Heart left ventricle (tissue), 16 donors: Measurements from ENCODE around the gene KITLG. TPM values are rescaled to one million over a fixed set of nuclear protein-coding genes. Genes with fewer than 3 reads are reported as not detected.

ENCODE experiments used
- ATAC-seq, 4 donors: fragments of 200-7000 bp; cut with Tn5 transposase; one replicate each; pipeline ENCODE4 v1.9.1; 2020 to 2022; ENCODE audit warnings: moderate library complexity in 4 of 4, mild to moderate bottlenecking in 3 of 4, moderate number of reproducible peaks in 1 of 4
- DNase-seq, 5 donors: peaks; one replicate each; pipeline ENCODE4 v3.0.0-alpha.2; 2020
- H3K27ac ChIP-seq, 12 donors: fragments of 200-600 bp; sonication (generic) in 4 of 12; one replicate each; pipeline versions ENCODE4 v1.5.0 to v1.8.0; 2016 to 2022; ENCODE audit warnings: mild to moderate bottlenecking in 2 of 12
- H3K27me3 ChIP-seq, 9 donors: fragments of 200-600 bp; sonication (generic) in 2 of 9; one replicate each; pipeline versions ENCODE4 v1.5.1 to v1.8.0; 2016 to 2022; ENCODE audit warnings: mild to moderate bottlenecking in 3 of 9
- H3K36me3 ChIP-seq, 9 donors: fragments of 200-600 bp; sonication (generic) in 2 of 9; one replicate each; pipeline versions ENCODE4 v1.5.0 to v1.8.0; 2018 to 2022; ENCODE audit warnings: mild to moderate bottlenecking in 2 of 9
- H3K4me1 ChIP-seq, 12 donors: fragments of 200-600 bp; sonication (generic) in 4 of 12; one replicate each; pipeline versions ENCODE4 v1.5.0 to v1.8.0; 2016 to 2022; ENCODE audit warnings: mild to moderate bottlenecking in 3 of 12
- H3K4me3 ChIP-seq, 12 donors: fragments of 200-600 bp; sonication (generic) in 4 of 12; one replicate each; pipeline versions ENCODE4 v1.5.0 to v1.8.0; 2017 to 2022; ENCODE audit warnings: mild to moderate bottlenecking in 9 of 12, moderate library complexity in 4 of 12
- H3K9me3 ChIP-seq, 12 donors: fragments of 200-600 bp; sonication (generic) in 4 of 12; one replicate each; pipeline versions ENCODE4 v1.5.0 to v1.8.0; 2016 to 2022; ENCODE audit warnings: mild to moderate bottlenecking in 1 of 12
- POLR2A ChIP-seq, 2 donors: fragments of 450-650 bp; IDR thresholded peaks; one replicate each; pipeline ENCODE4 v1.6.1; 2017; ENCODE audit warnings: antibody characterized with exemption in 2 of 2, mild to moderate bottlenecking in 2 of 2, moderate library complexity in 2 of 2
- WGBS, 4 donors: extraction: QIAGEN DNeasy Blood & Tissue Kit in 2 of 4; methylation state at CpG; one replicate each; pipeline versions ENCODE4 v1.1.5 to v1.1.7; 2013 to 2018; 5-methylcytosine and 5-hydroxymethylcytosine counted together
- intact Hi-C, 10 donors: fragments of 100-400 bp; cut with DNase I; formaldehyde crosslinking; loops; one replicate each; pipeline versions ENCODE4 v1.11.1 to v1.14.2; 2022
- polyA plus RNA-seq, 2 donors: library from polyadenylated mRNA; stranded (reverse); fragments of 200-250 nt; gene quantifications; one replicate each; pipeline ENCODE4 v1.2.3, GENCODE V29; 2013
- total RNA-seq, 9 donors: library from RNA; depleted of rRNA in 2 of 9; stranded (reverse); fragments of >200 nt in 2 of 9; fragmentation: NEBNext Ultra II Directional in 3 of 9; extraction: Animal tissue kit (Norgen Biotek cat#: 25700) in 3 of 9; gene quantifications; one replicate each; pipeline versions ENCODE4 v1.1.0 to v1.2.4, GENCODE V29; 2016 to 2023
- TF ChIP-seq, protein P1 (sequence below), 12 donors: fragments of 200-600 bp; sonication (generic) in 4 of 12; IDR thresholded peaks; one replicate each; pipeline versions ENCODE4 v1.5.0 to v1.8.0; 2018 to 2022; ENCODE audit warnings: antibody characterized with exemption in 12 of 12, mild to moderate bottlenecking in 5 of 12
- donor health status: ischemic (EF 13 %, LVEDD 7.1; RV severe dilation, severe dysfunction).
- donor health status: healthy with polysubstance abuse.
- donor health status: DM: no; HTN: yes; CAD: no.
- donor health status: DM: no; HTN: no; CAD: no.
- donor health status: ischemic (EF 25% LVEDD 6.9; RV normal size, moderate dysfunction).
- donor health status: ischemic (EF 25% LVEDD 5.7; RV mildly dilated, moderate dysfunction).
- donor health status: healthy.
- donor health status: DM: yes; HTN: yes; CAD: no.
- donor health status: ischemic (EF 35%, LVEDD 5.7; RV mildly dilated, moderate dysfunction).
- donor health status: nonischemic (EF 11% LVEDD 7.7; RV severe dilation, severe dysfunction).
- donor health status: DM: yes; HTN: yes; CAD: no.
- donor health status: PGD.
- donor health status: ischemic (EF 29% LVEDD 5.4; RV normal size, mild dysfunction).
- donor health status: nonischemic (EF 23%, LVEDD 6.1; RV moderate dilation, normal function).

Gene KITLG
- total and polyA plus RNA-seq, 11 donors, result 3.1 to 15.3 (median 9.3) TPM

DNA sequence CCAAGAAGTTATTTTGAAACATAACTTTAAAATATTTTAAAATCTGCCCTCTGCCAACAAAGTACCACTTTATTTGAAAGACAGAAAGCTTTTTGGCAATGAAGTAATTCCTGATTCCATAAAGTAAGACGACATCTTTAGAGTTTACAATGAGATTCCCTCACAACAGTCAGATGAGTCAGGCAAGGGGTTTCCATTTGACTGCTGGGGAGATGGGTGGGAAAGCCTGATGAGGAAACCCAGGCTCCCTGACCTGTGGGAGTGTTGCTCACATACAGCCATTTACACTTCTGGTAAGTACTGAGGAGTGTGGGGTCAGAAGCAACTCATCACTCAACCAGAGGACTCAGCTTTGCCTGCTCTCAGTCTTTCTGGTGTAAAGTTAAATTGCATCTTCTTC, 10.2 kb downstream of the KITLG start:
- ATAC-seq (no peak), DNase-seq (no peak)
- no peak overlapping the region for H3K4me3 ChIP-seq
- peaks cover 0 to 3% (median 0%) of the 10 kb centered on the region in 9 donors for H3K27me3 ChIP-seq
- no peaks in the 10 kb centered on the region for H3K36me3 ChIP-seq
- H3K27ac ChIP-seq, result peak overlapping the region in 1 of 12 donors; percentile 21
- intact Hi-C loops, result loop anchor here in 2 of 10 donors (10.0 kb wide), 1 partner anchor 425 kb away; the partner anchor contains the start of genes CEP290 (in 2 of the 2) and TMTC3 (in 2 of the 2)
- H3K4me1 ChIP-seq, result peaks cover 0 to 72% (median 19%) of the 10 kb centered on the region in 12 donors
- no peak for TF ChIP-seq POLR2A (IDR thresholded peaks at IDR 0.05)
- H3K9me3 ChIP-seq, result no peaks in the 10 kb centered on the region
- WGBS, 4 donors, result 43 to 60% (median 52%) methylated on average over 1 of the region's 1 CpG

DNA sequence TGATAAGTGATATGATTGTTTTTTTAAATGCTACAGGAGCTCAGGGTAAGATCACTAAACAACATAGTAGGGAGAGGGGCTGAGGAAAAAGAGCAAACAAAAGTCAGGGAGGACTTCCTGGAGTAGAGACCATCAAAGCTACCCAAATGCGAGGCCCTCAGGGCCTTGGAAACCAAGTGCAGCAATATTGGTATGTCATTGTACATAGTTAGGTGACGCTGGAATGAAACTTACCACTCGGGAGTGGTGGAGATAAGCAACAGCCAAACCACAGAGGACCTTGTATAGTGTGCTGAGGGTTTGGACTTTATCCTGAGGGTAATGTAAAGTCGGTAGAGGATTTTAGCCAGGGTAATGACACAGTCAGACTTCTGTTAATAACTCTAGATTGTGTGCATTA, 13.8 kb downstream of the KITLG start:
- intact Hi-C loops, result no loop called here
- ATAC-seq (no peak), DNase-seq (no peak)
- Histone ChIP-seq H3K4me1 (peaks cover 0 to 44% (median 4%) of the 10 kb centered on the region in 12 donors), H3K36me3 (no peaks in the 10 kb centered on the region), H3K9me3 (no peaks in the 10 kb centered on the region), H3K4me3 (no peak overlapping the region), H3K27me3 (no peaks in the 10 kb centered on the region), H3K27ac (peak overlapping the region in 1 of 12 donors; percentile 33)
- TF ChIP-seq, protein P1, sequence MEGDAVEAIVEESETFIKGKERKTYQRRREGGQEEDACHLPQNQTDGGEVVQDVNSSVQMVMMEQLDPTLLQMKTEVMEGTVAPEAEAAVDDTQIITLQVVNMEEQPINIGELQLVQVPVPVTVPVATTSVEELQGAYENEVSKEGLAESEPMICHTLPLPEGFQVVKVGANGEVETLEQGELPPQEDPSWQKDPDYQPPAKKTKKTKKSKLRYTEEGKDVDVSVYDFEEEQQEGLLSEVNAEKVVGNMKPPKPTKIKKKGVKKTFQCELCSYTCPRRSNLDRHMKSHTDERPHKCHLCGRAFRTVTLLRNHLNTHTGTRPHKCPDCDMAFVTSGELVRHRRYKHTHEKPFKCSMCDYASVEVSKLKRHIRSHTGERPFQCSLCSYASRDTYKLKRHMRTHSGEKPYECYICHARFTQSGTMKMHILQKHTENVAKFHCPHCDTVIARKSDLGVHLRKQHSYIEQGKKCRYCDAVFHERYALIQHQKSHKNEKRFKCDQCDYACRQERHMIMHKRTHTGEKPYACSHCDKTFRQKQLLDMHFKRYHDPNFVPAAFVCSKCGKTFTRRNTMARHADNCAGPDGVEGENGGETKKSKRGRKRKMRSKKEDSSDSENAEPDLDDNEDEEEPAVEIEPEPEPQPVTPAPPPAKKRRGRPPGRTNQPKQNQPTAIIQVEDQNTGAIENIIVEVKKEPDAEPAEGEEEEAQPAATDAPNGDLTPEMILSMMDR (IDR thresholded peaks at IDR 0.05), result no peak
- TF ChIP-seq POLR2A (IDR thresholded peaks at IDR 0.05), result no peak
- WGBS, 4 donors, result 43 to 49% (median 47%) methylated on average over 4 of the region's 4 CpGs

DNA sequence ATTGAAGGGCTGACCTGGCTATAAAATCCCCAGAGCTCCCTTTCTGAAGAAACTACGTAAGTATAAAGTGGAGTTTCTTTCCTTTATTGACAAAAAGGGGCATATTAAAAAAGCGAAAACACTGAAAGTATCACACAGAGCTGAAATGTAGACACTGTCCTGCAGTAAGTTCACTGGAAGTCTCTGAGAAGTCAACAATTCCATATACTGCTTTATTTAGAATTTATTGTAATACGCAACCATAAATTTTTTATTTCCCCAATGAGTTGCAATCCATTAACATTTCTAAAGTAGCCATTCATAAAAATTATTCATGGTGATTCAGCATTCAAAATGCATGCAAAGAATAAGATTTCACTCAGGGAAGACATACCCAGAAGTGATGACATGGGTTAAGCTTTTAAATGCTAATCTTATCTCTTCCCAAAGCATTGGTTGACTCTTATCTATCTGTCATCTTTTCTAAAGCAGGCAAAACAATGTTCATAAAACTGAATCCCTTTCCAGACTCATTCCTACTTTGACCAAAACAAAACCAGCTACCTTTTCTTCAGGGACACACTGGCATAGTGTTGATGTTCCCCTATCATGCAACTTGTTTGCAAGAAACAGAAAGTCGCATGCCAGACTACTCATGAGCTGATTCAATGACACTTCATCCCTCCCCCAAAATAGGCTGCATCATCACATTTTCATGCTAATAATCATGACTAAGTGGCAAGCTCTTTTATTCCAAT, 17.3 kb downstream of the KITLG start:
- Histone ChIP-seq H3K36me3 (no peaks in the 10 kb centered on the region), H3K4me1 (peaks cover 0 to 27% (median 0%) of the 10 kb centered on the region in 12 donors), H3K27ac (no peak overlapping the region), H3K27me3 (no peaks in the 10 kb centered on the region), H3K9me3 (no peaks in the 10 kb centered on the region), H3K4me3 (no peak overlapping the region)
- ATAC-seq (no peak), DNase-seq (no peak)
- intact Hi-C loops, result no loop called here
- no peak for TF ChIP-seq POLR2A (IDR thresholded peaks at IDR 0.05)
- TF ChIP-seq, protein P1 (IDR thresholded peaks at IDR 0.05), result no peak
- 92 to 95% (median 93%) methylated on average over 4 of the region's 4 CpGs for WGBS, 4 donors

DNA sequence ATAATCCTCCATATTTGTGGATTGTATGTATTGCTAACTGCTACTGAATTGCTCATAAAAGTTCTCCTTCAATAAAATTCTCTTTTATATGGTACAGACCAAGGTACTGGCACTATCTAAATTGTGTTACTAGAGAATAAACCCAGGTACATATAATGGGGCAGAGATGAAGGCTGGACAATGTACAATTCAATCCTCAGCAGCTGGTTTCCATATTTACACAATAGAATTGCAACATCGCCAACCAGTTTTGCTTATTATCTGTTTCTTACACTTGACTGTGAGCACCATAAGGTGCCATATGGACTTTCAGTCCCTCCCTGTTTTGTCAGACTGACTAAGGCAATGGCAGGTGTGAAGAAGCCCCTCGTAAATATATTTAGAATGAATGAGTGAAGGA, 18.1 kb downstream of the KITLG start:
- ATAC-seq, result no peak
- Histone ChIP-seq H3K36me3 (no peaks in the 10 kb centered on the region), H3K4me3 (no peak overlapping the region), H3K27ac (no peak overlapping the region), H3K27me3 (no peaks in the 10 kb centered on the region), H3K9me3 (no peaks in the 10 kb centered on the region), H3K4me1 (peaks cover 0 to 19% (median 0%) of the 10 kb centered on the region in 12 donors)
- intact Hi-C loops, result no loop called here
- no peak for DNase-seq
- WGBS, 4 donors, result 88 to 94% (median 92%) methylated on average over 2 of the region's 2 CpGs
- TF ChIP-seq, protein P1 (IDR thresholded peaks at IDR 0.05), result no peak
- no peak for TF ChIP-seq POLR2A (IDR thresholded peaks at IDR 0.05)
